GM23338 (cell line): ENCODE results near the gene DDIT3.

Experiments
- NANOG ChIP-seq: IDR thresholded peaks from 2 replicates; pipeline ENCODE4 v1.6.1; 2016; ENCODE audit warnings: antibody characterized with exemption, borderline replicate concordance
- ZNF114 ChIP-seq: fragments of 250-450 bp; sonication (Bioruptor Pico); IDR thresholded peaks from 2 replicates; pipeline ENCODE4 v1.5.0; 2020; ENCODE audit warnings: mild to moderate bottlenecking, moderate library complexity
- TF ChIP-seq, protein P1 (sequence below), 2 experiments: fragments of 200-600 bp in 1 of 2; sonication (generic) in 1 of 2; conservative IDR thresholded peaks; 2 replicates each; pipeline versions ENCODE4 v1.5.1 to v1.6.1; 2016 to 2017; ENCODE audit warnings: antibody characterized with exemption in 2 of 2, low read depth in 2 of 2, mild to moderate bottlenecking in 2 of 2, moderate library complexity in 1 of 2

DNA sequence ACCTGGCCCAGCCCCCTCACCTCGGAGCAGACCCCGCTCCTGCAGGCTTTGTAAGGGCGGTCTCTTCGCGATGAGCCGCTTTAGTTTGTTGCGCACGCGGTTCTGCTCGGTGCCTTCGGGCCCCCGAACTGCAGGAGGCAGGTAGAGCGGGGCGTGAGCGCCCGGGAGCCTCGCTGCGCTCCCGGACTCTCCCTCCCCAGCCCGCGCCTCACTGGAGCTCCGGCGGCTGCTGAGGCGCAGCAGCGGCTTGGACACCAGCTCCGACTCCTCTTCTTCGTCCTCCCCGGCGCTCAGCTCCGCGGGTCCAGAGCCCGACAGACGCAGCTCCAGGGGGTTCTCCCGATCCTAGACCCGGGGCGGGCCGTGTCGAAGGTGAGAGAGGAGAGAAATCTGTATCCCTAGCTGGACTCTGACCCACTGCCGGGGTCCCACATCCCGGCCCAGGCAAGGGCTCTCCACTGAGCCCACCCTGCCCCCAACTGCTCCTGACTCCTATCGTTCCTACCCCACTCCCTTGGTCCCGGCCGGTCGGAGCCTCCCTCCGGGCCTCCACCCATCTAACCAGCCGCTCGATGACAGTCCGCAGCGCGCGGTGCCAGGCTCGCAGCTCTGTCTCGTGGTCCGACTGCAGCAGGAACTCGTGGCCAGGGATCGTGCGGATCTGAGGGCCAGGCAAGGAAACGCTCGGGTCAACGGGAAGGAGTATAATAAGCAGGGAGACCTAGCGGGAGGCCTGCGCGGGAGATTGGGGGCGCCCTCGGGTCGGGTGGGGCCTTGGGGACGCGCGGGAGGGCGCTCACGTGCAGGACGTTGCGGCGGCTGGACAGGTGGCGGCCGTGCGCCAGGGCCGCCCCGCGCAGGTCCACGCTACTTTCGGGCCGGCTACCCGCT, 44.8 kb downstream of the DDIT3 start:
- TF ChIP-seq, protein P1, sequence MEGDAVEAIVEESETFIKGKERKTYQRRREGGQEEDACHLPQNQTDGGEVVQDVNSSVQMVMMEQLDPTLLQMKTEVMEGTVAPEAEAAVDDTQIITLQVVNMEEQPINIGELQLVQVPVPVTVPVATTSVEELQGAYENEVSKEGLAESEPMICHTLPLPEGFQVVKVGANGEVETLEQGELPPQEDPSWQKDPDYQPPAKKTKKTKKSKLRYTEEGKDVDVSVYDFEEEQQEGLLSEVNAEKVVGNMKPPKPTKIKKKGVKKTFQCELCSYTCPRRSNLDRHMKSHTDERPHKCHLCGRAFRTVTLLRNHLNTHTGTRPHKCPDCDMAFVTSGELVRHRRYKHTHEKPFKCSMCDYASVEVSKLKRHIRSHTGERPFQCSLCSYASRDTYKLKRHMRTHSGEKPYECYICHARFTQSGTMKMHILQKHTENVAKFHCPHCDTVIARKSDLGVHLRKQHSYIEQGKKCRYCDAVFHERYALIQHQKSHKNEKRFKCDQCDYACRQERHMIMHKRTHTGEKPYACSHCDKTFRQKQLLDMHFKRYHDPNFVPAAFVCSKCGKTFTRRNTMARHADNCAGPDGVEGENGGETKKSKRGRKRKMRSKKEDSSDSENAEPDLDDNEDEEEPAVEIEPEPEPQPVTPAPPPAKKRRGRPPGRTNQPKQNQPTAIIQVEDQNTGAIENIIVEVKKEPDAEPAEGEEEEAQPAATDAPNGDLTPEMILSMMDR (conservative IDR thresholded peaks at IDR 0.05; ENCODE audit: low read depth in 2 of 2): no peak; a peak in 1 of 4 replicates
- TF ChIP-seq NANOG: no peak
- TF ChIP-seq ZNF114 (CRISPR knock-in tag): no peak
